Activated CD4-positive, alpha-beta T cell treated with anti-CD3 and anti-CD28 coated beads, Interleukin-2, amount 50 U/mL, for 16 hours (primary cell): ENCODE results near the gene ITFG1.

Experiments
- DNase-seq: peaks from one replicate; pipeline ENCODE4 v3.0.0-alpha.2; 2020

ITFG1 gene

GRCh38 chr16:47460711-47461597 is at the start of gene ITFG1, which contains the start of gene PHKB:
Gene ITFG1, minus strand, starts transcription at chr16:47461063. Its CDS starts 18 bp downstream, at chr16:47461045.
Gene PHKB, plus strand, starts transcription at chr16:47461331. Its CDS starts 20 bp downstream, at chr16:47461351.
- peak; percentile 94 for DNase-seq

- DNase-seq, result no peak
Observed at GRCh38 chr16:47507701-47508100, 46.8 kb upstream of the ITFG1 start.

GRCh38 chr16:47506800-47507199 is 45.9 kb upstream of the ITFG1 start:
- DNase-seq, result no peak

GRCh38 chr16:47504599-47504998 is 43.7 kb upstream of the ITFG1 start:
- DNase-seq, result no peak

GRCh38 chr16:47503936-47504335 is 43.1 kb upstream of the ITFG1 start:
- no peak for DNase-seq

- no peak for DNase-seq
Observed at GRCh38 chr16:47499700-47500264, 38.9 kb upstream of the ITFG1 start.

- no peak for DNase-seq
Observed at GRCh38 chr16:47499080-47499699, 38.3 kb upstream of the ITFG1 start.

GRCh38 chr16:47493381-47494337 is 32.8 kb upstream of the ITFG1 start:
- no peak for DNase-seq

- DNase-seq, result no peak
Observed at GRCh38 chr16:47492428-47493377, 31.8 kb upstream of the ITFG1 start.

GRCh38 chr16:47492036-47492427 is 31.2 kb upstream of the ITFG1 start:
- no peak for DNase-seq

GRCh38 chr16:47490471-47490870 is 29.6 kb upstream of the ITFG1 start:
- no peak for DNase-seq

GRCh38 chr16:47488051-47488450 is 27.2 kb upstream of the ITFG1 start:
- DNase-seq, result no peak

- no peak for DNase-seq
Observed at GRCh38 chr16:47486856-47487255, 26.0 kb upstream of the ITFG1 start.

- no peak for DNase-seq
Observed at GRCh38 chr16:47483616-47484015, 22.8 kb upstream of the ITFG1 start.

- no peak for DNase-seq
Observed at GRCh38 chr16:47481698-47482374, 21.0 kb upstream of the ITFG1 start.

GRCh38 chr16:47480410-47480809 is 19.5 kb upstream of the ITFG1 start:
- DNase-seq, result no peak

- no peak for DNase-seq
Observed at GRCh38 chr16:47477679-47478078, 16.8 kb upstream of the ITFG1 start.

GRCh38 chr16:47476654-47477345 is 15.9 kb upstream of the ITFG1 start:
- no peak for DNase-seq

GRCh38 chr16:47475786-47476185 is 14.9 kb upstream of the ITFG1 start:
- no peak for DNase-seq

- no peak for DNase-seq
Observed at GRCh38 chr16:47473792-47474191, 12.9 kb upstream of the ITFG1 start.
